Vagina (tissue), 2 donors: ENCODE results near the gene SLC7A6.

ENCODE experiments used
- CTCF ChIP-seq, 3 experiments: fragments of 450-650 bp in 2 of 3; fragments of 200-600 bp in 1 of 3; sonication (generic) in 1 of 3; IDR thresholded peaks; one replicate each; pipeline ENCODE4 v1.5.1; 2017 to 2019; ENCODE audit warnings: antibody characterized with exemption in 3 of 3, mild to moderate bottlenecking in 2 of 3, moderate library complexity in 2 of 3
- POLR2A ChIP-seq, 2 donors: fragments of 450-650 bp; IDR thresholded peaks; one replicate each; pipeline ENCODE4 v1.6.1; 2017; ENCODE audit warnings: antibody characterized with exemption in 2 of 2, mild to moderate bottlenecking in 2 of 2, moderate library complexity in 2 of 2
- POLR2AphosphoS5 ChIP-seq, 2 donors: sonication (generic); formaldehyde crosslinking; IDR thresholded peaks; one replicate each; pipeline ENCODE4 v1.9.0; 2017; ENCODE audit warnings: antibody characterized with exemption in 2 of 2, mild to moderate bottlenecking in 2 of 2, low read depth in 1 of 2; ENCODE audit not compliant: insufficient read depth in 1 of 2

- TF ChIP-seq POLR2A (IDR thresholded peaks at IDR 0.05): no peak
- TF ChIP-seq CTCF (IDR thresholded peaks at IDR 0.05): no peak
- no peak for TF ChIP-seq POLR2AphosphoS5 (IDR thresholded peaks at IDR 0.05; ENCODE audit: insufficient read depth in 1 of 2, low read depth in 1 of 2)
Measured at GRCh38 chr16:68284847-68285246, 20.5 kb downstream of the SLC7A6 start.
